Measurements from ENCODE around the gene SEMA4B. TPM values are rescaled to one million over a fixed set of nuclear protein-coding genes. Genes with fewer than 3 reads are reported as not detected.

The SEMA4B gene
- total RNA-seq, 1 donor from 2014 or later, result 23.3 TPM

- Mint-ChIP-seq H3K9me3 (ENCODE audit: unreplicated experiment) (no peaks in the 10 kb centered on the region), H3K36me3 (ENCODE audit: unreplicated experiment) (no peaks in the 10 kb centered on the region), H3K27me3 (ENCODE audit: unreplicated experiment) (peaks cover 10% of the 10 kb centered on the region), H3K27ac (ENCODE audit: unreplicated experiment) (peak overlapping the region; percentile 93), H3K4me1 (ENCODE audit: unreplicated experiment) (peaks cover 26% of the 10 kb centered on the region), H3K4me3 (ENCODE audit: unreplicated experiment) (peak overlapping the region; percentile 42)
- no peak for TF ChIP-seq CTCF (IDR thresholded peaks at IDR 0.05)
- DNase-seq (ENCODE audit: extremely low spot score, unreplicated experiment), result peak; percentile 93
Observed at GRCh38 chr15:90174140-90174875, 26.8 kb upstream of the SEMA4B start.

GRCh38 chr15:90177012-90177411, 24.1 kb upstream of the SEMA4B start:
- TF ChIP-seq CTCF (IDR thresholded peaks at IDR 0.05), result no peak
- Mint-ChIP-seq H3K36me3 (ENCODE audit: unreplicated experiment) (no peaks in the 10 kb centered on the region), H3K9me3 (ENCODE audit: unreplicated experiment) (no peaks in the 10 kb centered on the region), H3K4me3 (ENCODE audit: unreplicated experiment) (no peak overlapping the region), H3K4me1 (ENCODE audit: unreplicated experiment) (peaks cover 26% of the 10 kb centered on the region), H3K27me3 (ENCODE audit: unreplicated experiment) (peaks cover 22% of the 10 kb centered on the region), H3K27ac (ENCODE audit: unreplicated experiment) (no peak overlapping the region)
- no peak for DNase-seq (ENCODE audit: extremely low spot score, unreplicated experiment)

GRCh38 chr15:90178468-90179435, 22.4 kb upstream of the SEMA4B start:
- Mint-ChIP-seq H3K27ac (ENCODE audit: unreplicated experiment) (no peak overlapping the region), H3K27me3 (ENCODE audit: unreplicated experiment) (peaks cover 22% of the 10 kb centered on the region), H3K36me3 (ENCODE audit: unreplicated experiment) (no peaks in the 10 kb centered on the region), H3K9me3 (ENCODE audit: unreplicated experiment) (no peaks in the 10 kb centered on the region), H3K4me1 (ENCODE audit: unreplicated experiment) (peaks cover 19% of the 10 kb centered on the region), H3K4me3 (ENCODE audit: unreplicated experiment) (no peak overlapping the region)
- no peak for DNase-seq (ENCODE audit: extremely low spot score, unreplicated experiment)
- TF ChIP-seq CTCF (IDR thresholded peaks at IDR 0.05), result no peak

GRCh38 chr15:90181776-90182175, 19.4 kb upstream of the SEMA4B start:
- peaks cover 11% of the 10 kb centered on the region for H3K4me1 Mint-ChIP-seq (ENCODE audit: unreplicated experiment)
- no peak overlapping the region for H3K27ac Mint-ChIP-seq (ENCODE audit: unreplicated experiment)
- H3K27me3 Mint-ChIP-seq (ENCODE audit: unreplicated experiment), result peaks cover 22% of the 10 kb centered on the region
- H3K36me3 Mint-ChIP-seq (ENCODE audit: unreplicated experiment), result no peaks in the 10 kb centered on the region
- DNase-seq (ENCODE audit: extremely low spot score, unreplicated experiment), result no peak
- TF ChIP-seq CTCF (IDR thresholded peaks at IDR 0.05), result no peak
- H3K4me3 Mint-ChIP-seq (ENCODE audit: unreplicated experiment), result no peak overlapping the region
- H3K9me3 Mint-ChIP-seq (ENCODE audit: unreplicated experiment), result no peaks in the 10 kb centered on the region

Data from osteocyte (in vitro differentiated cells).